ENCODE data around the gene MED26.

MED26 gene

GRCh38 chr19:16611121-16611520 lies 16.9 kb downstream of the MED26 start:
- no peak overlapping the region for H3K4me3 Mint-ChIP-seq
- H3K27me3 Mint-ChIP-seq: no peaks in the 10 kb centered on the region
- H3K27ac Mint-ChIP-seq: peak overlapping the region; percentile 16
- no peaks in the 10 kb centered on the region for H3K9me3 Mint-ChIP-seq (ENCODE audit: low read depth)
- H3K36me3 Mint-ChIP-seq: no peaks in the 10 kb centered on the region
- H3K4me1 Mint-ChIP-seq (ENCODE audit: low read depth): peaks cover 60% of the 10 kb centered on the region

GRCh38 chr19:16609511-16610200 lies 18.3 kb downstream of the MED26 start:
- peaks cover 54% of the 10 kb centered on the region for H3K4me1 Mint-ChIP-seq (ENCODE audit: low read depth)
- H3K36me3 Mint-ChIP-seq: no peaks in the 10 kb centered on the region
- H3K9me3 Mint-ChIP-seq (ENCODE audit: low read depth): no peaks in the 10 kb centered on the region
- no peak overlapping the region for H3K4me3 Mint-ChIP-seq
- H3K27ac Mint-ChIP-seq: no peak overlapping the region
- H3K27me3 Mint-ChIP-seq: no peaks in the 10 kb centered on the region

- H3K9me3 Mint-ChIP-seq (ENCODE audit: low read depth): no peaks in the 10 kb centered on the region
- peak overlapping the region; percentile 41 for H3K27ac Mint-ChIP-seq
- H3K4me3 Mint-ChIP-seq: no peak overlapping the region
- no peaks in the 10 kb centered on the region for H3K36me3 Mint-ChIP-seq
- peaks cover 53% of the 10 kb centered on the region for H3K4me1 Mint-ChIP-seq (ENCODE audit: low read depth)
- no peaks in the 10 kb centered on the region for H3K27me3 Mint-ChIP-seq
Observed at GRCh38 chr19:16608290-16608739, 19.7 kb downstream of the MED26 start.

GRCh38 chr19:16607819-16608218 lies 20.2 kb downstream of the MED26 start:
- H3K9me3 Mint-ChIP-seq (ENCODE audit: low read depth): no peaks in the 10 kb centered on the region
- no peak overlapping the region for H3K27ac Mint-ChIP-seq
- H3K4me3 Mint-ChIP-seq: no peak overlapping the region
- H3K4me1 Mint-ChIP-seq (ENCODE audit: low read depth): peaks cover 50% of the 10 kb centered on the region
- H3K27me3 Mint-ChIP-seq: no peaks in the 10 kb centered on the region
- no peaks in the 10 kb centered on the region for H3K36me3 Mint-ChIP-seq

GRCh38 chr19:16605553-16605994 lies 22.4 kb downstream of the MED26 start:
- Mint-ChIP-seq H3K27ac (no peak overlapping the region), H3K9me3 (ENCODE audit: low read depth) (no peaks in the 10 kb centered on the region), H3K27me3 (no peaks in the 10 kb centered on the region), H3K4me1 (ENCODE audit: low read depth) (peaks cover 37% of the 10 kb centered on the region), H3K4me3 (no peak overlapping the region), H3K36me3 (no peaks in the 10 kb centered on the region)

- Mint-ChIP-seq H3K9me3 (ENCODE audit: low read depth) (no peaks in the 10 kb centered on the region), H3K27me3 (no peaks in the 10 kb centered on the region), H3K36me3 (no peaks in the 10 kb centered on the region), H3K27ac (no peak overlapping the region), H3K4me1 (ENCODE audit: low read depth) (peaks cover 35% of the 10 kb centered on the region), H3K4me3 (no peak overlapping the region)
Observed at GRCh38 chr19:16605115-16605514, 22.9 kb downstream of the MED26 start.

- no peak overlapping the region for H3K27ac Mint-ChIP-seq
- peaks cover 32% of the 10 kb centered on the region for H3K4me1 Mint-ChIP-seq (ENCODE audit: low read depth)
- no peaks in the 10 kb centered on the region for H3K9me3 Mint-ChIP-seq (ENCODE audit: low read depth)
- no peak overlapping the region for H3K4me3 Mint-ChIP-seq
- H3K27me3 Mint-ChIP-seq: no peaks in the 10 kb centered on the region
- no peaks in the 10 kb centered on the region for H3K36me3 Mint-ChIP-seq
Observed at GRCh38 chr19:16604615-16605014, 23.4 kb downstream of the MED26 start.

GRCh38 chr19:16603090-16603489 lies 24.9 kb downstream of the MED26 start:
- no peak overlapping the region for H3K4me3 Mint-ChIP-seq
- peaks cover 30% of the 10 kb centered on the region for H3K4me1 Mint-ChIP-seq (ENCODE audit: low read depth)
- H3K36me3 Mint-ChIP-seq: no peaks in the 10 kb centered on the region
- H3K27me3 Mint-ChIP-seq: no peaks in the 10 kb centered on the region
- no peaks in the 10 kb centered on the region for H3K9me3 Mint-ChIP-seq (ENCODE audit: low read depth)
- no peak overlapping the region for H3K27ac Mint-ChIP-seq

GRCh38 chr19:16601378-16602052 lies 26.5 kb downstream of the MED26 start:
- no peaks in the 10 kb centered on the region for H3K27me3 Mint-ChIP-seq
- no peaks in the 10 kb centered on the region for H3K36me3 Mint-ChIP-seq
- no peak overlapping the region for H3K4me3 Mint-ChIP-seq
- no peaks in the 10 kb centered on the region for H3K9me3 Mint-ChIP-seq (ENCODE audit: low read depth)
- H3K27ac Mint-ChIP-seq: no peak overlapping the region
- peaks cover 32% of the 10 kb centered on the region for H3K4me1 Mint-ChIP-seq (ENCODE audit: low read depth)

- Mint-ChIP-seq H3K27ac (no peak overlapping the region), H3K4me1 (ENCODE audit: low read depth) (peaks cover 38% of the 10 kb centered on the region), H3K9me3 (ENCODE audit: low read depth) (no peaks in the 10 kb centered on the region)
Observed at GRCh38 chr19:16600824-16601223, 27.2 kb downstream of the MED26 start.

GRCh38 chr19:16599655-16600346 lies 28.2 kb downstream of the MED26 start:
- no peaks in the 10 kb centered on the region for H3K27me3 Mint-ChIP-seq
- H3K4me1 Mint-ChIP-seq (ENCODE audit: low read depth): peaks cover 43% of the 10 kb centered on the region
- H3K4me3 Mint-ChIP-seq: no peak overlapping the region
- no peaks in the 10 kb centered on the region for H3K9me3 Mint-ChIP-seq (ENCODE audit: low read depth)
- no peak overlapping the region for H3K27ac Mint-ChIP-seq
- H3K36me3 Mint-ChIP-seq: no peaks in the 10 kb centered on the region

More at GRCh38 chr19:16600824-16601223, 27.2 kb downstream of the MED26 start:
- Mint-ChIP-seq H3K27me3 (no peaks in the 10 kb centered on the region), H3K4me3 (no peak overlapping the region), H3K36me3 (no peaks in the 10 kb centered on the region)

- no peaks in the 10 kb centered on the region for H3K9me3 Mint-ChIP-seq (ENCODE audit: low read depth)
- H3K4me3 Mint-ChIP-seq: no peak overlapping the region
- H3K4me1 Mint-ChIP-seq (ENCODE audit: low read depth): peaks cover 47% of the 10 kb centered on the region
- no peak overlapping the region for H3K27ac Mint-ChIP-seq
- no peaks in the 10 kb centered on the region for H3K36me3 Mint-ChIP-seq
- no peaks in the 10 kb centered on the region for H3K27me3 Mint-ChIP-seq
Observed at GRCh38 chr19:16598848-16599247, 29.2 kb downstream of the MED26 start.

GRCh38 chr19:16596399-16596798 lies 31.6 kb downstream of the MED26 start:
- Mint-ChIP-seq H3K4me1 (ENCODE audit: low read depth) (peaks cover 51% of the 10 kb centered on the region), H3K27ac (no peak overlapping the region), H3K36me3 (no peaks in the 10 kb centered on the region), H3K27me3 (no peaks in the 10 kb centered on the region), H3K9me3 (ENCODE audit: low read depth) (no peaks in the 10 kb centered on the region), H3K4me3 (no peak overlapping the region)

- Mint-ChIP-seq H3K9me3 (ENCODE audit: low read depth) (no peaks in the 10 kb centered on the region), H3K4me3 (peak overlapping the region; percentile 72), H3K27me3 (no peaks in the 10 kb centered on the region), H3K27ac (peak overlapping the region; percentile 77), H3K36me3 (no peaks in the 10 kb centered on the region), H3K4me1 (ENCODE audit: low read depth) (peaks cover 56% of the 10 kb centered on the region)
Observed at GRCh38 chr19:16595097-16595496, 32.9 kb downstream of the MED26 start.

GRCh38 chr19:16594681-16595091 lies 33.3 kb downstream of the MED26 start:
- no peaks in the 10 kb centered on the region for H3K9me3 Mint-ChIP-seq (ENCODE audit: low read depth)
- peak overlapping the region; percentile 72 for H3K4me3 Mint-ChIP-seq
- peak overlapping the region; percentile 77 for H3K27ac Mint-ChIP-seq
- H3K36me3 Mint-ChIP-seq: no peaks in the 10 kb centered on the region
- H3K4me1 Mint-ChIP-seq (ENCODE audit: low read depth): peaks cover 60% of the 10 kb centered on the region
- no peaks in the 10 kb centered on the region for H3K27me3 Mint-ChIP-seq
